ENCODE data around the gene PRDM1.

The PRDM1 gene

GRCh38 chr6:106113256-106113959 is 27.3 kb downstream of the PRDM1 start:
- Histone ChIP-seq H3K27ac (ENCODE audit: low read depth, low read length) (no peak overlapping the region), H3K27me3 (ENCODE audit: control insufficient read depth in 5 of 5, insufficient read depth in 4 of 5, low read length in 5 of 5) (no peaks in the 10 kb centered on the region), H3K4me3 (ENCODE audit: low read depth in 1 of 5, low read length in 5 of 5) (no peak overlapping the region), H3K9me3 (ENCODE audit: control insufficient read depth in 5 of 5, low read length in 5 of 5) (no peaks in the 10 kb centered on the region), H3K4me1 (ENCODE audit: control insufficient read depth in 5 of 5, insufficient read depth in 5 of 5, low read length in 5 of 5) (peaks cover 0 to 16% (median 4%) of the 10 kb centered on the region in 5 donors), H3K9ac (ENCODE audit: low read length in 5 of 5) (no peak overlapping the region), H3K36me3 (ENCODE audit: control insufficient read depth in 5 of 5, insufficient read depth in 5 of 5, low read length in 5 of 5) (peaks cover 0 to 2% (median 0%) of the 10 kb centered on the region in 5 donors)

- H3K27ac ChIP-seq (ENCODE audit: low read depth, low read length): no peak overlapping the region
- no peaks in the 10 kb centered on the region for H3K9me3 ChIP-seq (ENCODE audit: control insufficient read depth in 5 of 5, low read length in 5 of 5)
- H3K4me3 ChIP-seq (ENCODE audit: low read depth in 1 of 5, low read length in 5 of 5): no peak overlapping the region
- no peak overlapping the region for H3K9ac ChIP-seq (ENCODE audit: low read length in 5 of 5)
- peaks cover 0 to 2% (median 0%) of the 10 kb centered on the region in 5 donors for H3K36me3 ChIP-seq (ENCODE audit: control insufficient read depth in 5 of 5, insufficient read depth in 5 of 5, low read length in 5 of 5)
- no peaks in the 10 kb centered on the region for H3K27me3 ChIP-seq (ENCODE audit: control insufficient read depth in 5 of 5, insufficient read depth in 4 of 5, low read length in 5 of 5)
- peaks cover 0 to 16% (median 4%) of the 10 kb centered on the region in 5 donors for H3K4me1 ChIP-seq (ENCODE audit: control insufficient read depth in 5 of 5, insufficient read depth in 5 of 5, low read length in 5 of 5)
These were observed 28.4 kb downstream of the PRDM1 start for GRCh38 chr6:106114492-106114891.

GRCh38 chr6:106115286-106115685 is 29.1 kb downstream of the PRDM1 start:
- Histone ChIP-seq H3K36me3 (ENCODE audit: control insufficient read depth in 5 of 5, insufficient read depth in 5 of 5, low read length in 5 of 5) (peaks cover 0 to under 1% (median 0%) of the 10 kb centered on the region in 5 donors), H3K27me3 (ENCODE audit: control insufficient read depth in 5 of 5, insufficient read depth in 4 of 5, low read length in 5 of 5) (no peaks in the 10 kb centered on the region), H3K27ac (ENCODE audit: low read depth, low read length) (no peak overlapping the region), H3K4me1 (ENCODE audit: control insufficient read depth in 5 of 5, insufficient read depth in 5 of 5, low read length in 5 of 5) (peaks cover 0 to 16% (median 4%) of the 10 kb centered on the region in 5 donors), H3K9me3 (ENCODE audit: control insufficient read depth in 5 of 5, low read length in 5 of 5) (no peaks in the 10 kb centered on the region), H3K4me3 (ENCODE audit: low read depth in 1 of 5, low read length in 5 of 5) (no peak overlapping the region), H3K9ac (ENCODE audit: low read length in 5 of 5) (no peak overlapping the region)

- Histone ChIP-seq H3K9ac (ENCODE audit: low read length in 5 of 5) (no peak overlapping the region), H3K36me3 (ENCODE audit: control insufficient read depth in 5 of 5, insufficient read depth in 5 of 5, low read length in 5 of 5) (no peaks in the 10 kb centered on the region), H3K4me1 (ENCODE audit: control insufficient read depth in 5 of 5, insufficient read depth in 5 of 5, low read length in 5 of 5) (peaks cover 0 to 16% (median 4%) of the 10 kb centered on the region in 5 donors), H3K27me3 (ENCODE audit: control insufficient read depth in 5 of 5, insufficient read depth in 4 of 5, low read length in 5 of 5) (no peaks in the 10 kb centered on the region), H3K4me3 (ENCODE audit: low read depth in 1 of 5, low read length in 5 of 5) (no peak overlapping the region), H3K27ac (ENCODE audit: low read depth, low read length) (no peak overlapping the region), H3K9me3 (ENCODE audit: control insufficient read depth in 5 of 5, low read length in 5 of 5) (no peaks in the 10 kb centered on the region)
These were observed 30.1 kb downstream of the PRDM1 start for GRCh38 chr6:106116125-106116832.

GRCh38 chr6:106117579-106117978 is 31.4 kb downstream of the PRDM1 start:
- Histone ChIP-seq H3K27me3 (ENCODE audit: control insufficient read depth in 5 of 5, insufficient read depth in 4 of 5, low read length in 5 of 5) (no peaks in the 10 kb centered on the region), H3K36me3 (ENCODE audit: control insufficient read depth in 5 of 5, insufficient read depth in 5 of 5, low read length in 5 of 5) (no peaks in the 10 kb centered on the region), H3K9ac (ENCODE audit: low read length in 5 of 5) (no peak overlapping the region), H3K4me3 (ENCODE audit: low read depth in 1 of 5, low read length in 5 of 5) (no peak overlapping the region), H3K4me1 (ENCODE audit: control insufficient read depth in 5 of 5, insufficient read depth in 5 of 5, low read length in 5 of 5) (peaks cover 0 to 16% (median 4%) of the 10 kb centered on the region in 5 donors), H3K9me3 (ENCODE audit: control insufficient read depth in 5 of 5, low read length in 5 of 5) (no peaks in the 10 kb centered on the region), H3K27ac (ENCODE audit: low read depth, low read length) (no peak overlapping the region)

GRCh38 chr6:106118835-106119431 is 32.8 kb downstream of the PRDM1 start:
- H3K9ac ChIP-seq (ENCODE audit: low read length in 5 of 5): no peak overlapping the region
- no peak overlapping the region for H3K4me3 ChIP-seq (ENCODE audit: low read depth in 1 of 5, low read length in 5 of 5)
- H3K9me3 ChIP-seq (ENCODE audit: control insufficient read depth in 5 of 5, low read length in 5 of 5): no peaks in the 10 kb centered on the region
- no peaks in the 10 kb centered on the region for H3K36me3 ChIP-seq (ENCODE audit: control insufficient read depth in 5 of 5, insufficient read depth in 5 of 5, low read length in 5 of 5)
- H3K27ac ChIP-seq (ENCODE audit: low read depth, low read length): no peak overlapping the region
- no peaks in the 10 kb centered on the region for H3K27me3 ChIP-seq (ENCODE audit: control insufficient read depth in 5 of 5, insufficient read depth in 4 of 5, low read length in 5 of 5)
- peaks cover 0 to 11% (median 4%) of the 10 kb centered on the region in 5 donors for H3K4me1 ChIP-seq (ENCODE audit: control insufficient read depth in 5 of 5, insufficient read depth in 5 of 5, low read length in 5 of 5)

- Histone ChIP-seq H3K27me3 (ENCODE audit: control insufficient read depth in 5 of 5, insufficient read depth in 4 of 5, low read length in 5 of 5) (no peaks in the 10 kb centered on the region), H3K4me1 (ENCODE audit: control insufficient read depth in 5 of 5, insufficient read depth in 5 of 5, low read length in 5 of 5) (peaks cover 0 to 11% (median 4%) of the 10 kb centered on the region in 5 donors), H3K9me3 (ENCODE audit: control insufficient read depth in 5 of 5, low read length in 5 of 5) (no peaks in the 10 kb centered on the region), H3K27ac (ENCODE audit: low read depth, low read length) (no peak overlapping the region), H3K9ac (ENCODE audit: low read length in 5 of 5) (no peak overlapping the region), H3K36me3 (ENCODE audit: control insufficient read depth in 5 of 5, insufficient read depth in 5 of 5, low read length in 5 of 5) (no peaks in the 10 kb centered on the region), H3K4me3 (ENCODE audit: low read depth in 1 of 5, low read length in 5 of 5) (no peak overlapping the region)
These were observed 33.4 kb downstream of the PRDM1 start for GRCh38 chr6:106119546-106119945.

- no peaks in the 10 kb centered on the region for H3K27me3 ChIP-seq (ENCODE audit: control insufficient read depth in 5 of 5, insufficient read depth in 4 of 5, low read length in 5 of 5)
- H3K4me1 ChIP-seq (ENCODE audit: control insufficient read depth in 5 of 5, insufficient read depth in 5 of 5, low read length in 5 of 5): peaks cover 0 to 11% (median 4%) of the 10 kb centered on the region in 5 donors
- H3K9me3 ChIP-seq (ENCODE audit: control insufficient read depth in 5 of 5, low read length in 5 of 5): no peaks in the 10 kb centered on the region
- H3K9ac ChIP-seq (ENCODE audit: low read length in 5 of 5): no peak overlapping the region
- no peak overlapping the region for H3K4me3 ChIP-seq (ENCODE audit: low read depth in 1 of 5, low read length in 5 of 5)
- H3K36me3 ChIP-seq (ENCODE audit: control insufficient read depth in 5 of 5, insufficient read depth in 5 of 5, low read length in 5 of 5): no peaks in the 10 kb centered on the region
- H3K27ac ChIP-seq (ENCODE audit: low read depth, low read length): no peak overlapping the region
These were observed 33.9 kb downstream of the PRDM1 start for GRCh38 chr6:106120006-106120405.

GRCh38 chr6:106120406-106120805 is 34.3 kb downstream of the PRDM1 start:
- Histone ChIP-seq H3K27ac (ENCODE audit: low read depth, low read length) (no peak overlapping the region), H3K9me3 (ENCODE audit: control insufficient read depth in 5 of 5, low read length in 5 of 5) (no peaks in the 10 kb centered on the region)

GRCh38 chr6:106122306-106122918 is 36.3 kb downstream of the PRDM1 start:
- no peaks in the 10 kb centered on the region for H3K4me1 ChIP-seq (ENCODE audit: control insufficient read depth in 5 of 5, insufficient read depth in 5 of 5, low read length in 5 of 5)
- no peaks in the 10 kb centered on the region for H3K9me3 ChIP-seq (ENCODE audit: control insufficient read depth in 5 of 5, low read length in 5 of 5)
- H3K36me3 ChIP-seq (ENCODE audit: control insufficient read depth in 5 of 5, insufficient read depth in 5 of 5, low read length in 5 of 5): no peaks in the 10 kb centered on the region
- H3K27me3 ChIP-seq (ENCODE audit: control insufficient read depth in 5 of 5, insufficient read depth in 4 of 5, low read length in 5 of 5): no peaks in the 10 kb centered on the region
- no peak overlapping the region for H3K4me3 ChIP-seq (ENCODE audit: low read depth in 1 of 5, low read length in 5 of 5)
- no peak overlapping the region for H3K9ac ChIP-seq (ENCODE audit: low read length in 5 of 5)
- H3K27ac ChIP-seq (ENCODE audit: low read depth, low read length): no peak overlapping the region

More at GRCh38 chr6:106120406-106120805, 34.3 kb downstream of the PRDM1 start:
- H3K4me3 ChIP-seq (ENCODE audit: low read depth in 1 of 5, low read length in 5 of 5): no peak overlapping the region
- H3K9ac ChIP-seq (ENCODE audit: low read length in 5 of 5): no peak overlapping the region
- H3K36me3 ChIP-seq (ENCODE audit: control insufficient read depth in 5 of 5, insufficient read depth in 5 of 5, low read length in 5 of 5): no peaks in the 10 kb centered on the region
- peaks cover 0 to 8% (median 4%) of the 10 kb centered on the region in 5 donors for H3K4me1 ChIP-seq (ENCODE audit: control insufficient read depth in 5 of 5, insufficient read depth in 5 of 5, low read length in 5 of 5)
- no peaks in the 10 kb centered on the region for H3K27me3 ChIP-seq (ENCODE audit: control insufficient read depth in 5 of 5, insufficient read depth in 4 of 5, low read length in 5 of 5)

All from subcutaneous abdominal adipose tissue (tissue), 5 donors.